Ishikawa (cell line): ENCODE measurements around the gene TIMM23.

ENCODE experiments used
- CEBPB ChIP-seq: IDR thresholded peaks from 2 replicates; pipeline ENCODE4 v1.6.1; 2012
- CREB1 ChIP-seq: IDR thresholded peaks from 2 replicates; pipeline ENCODE4 v1.6.1; 2012; ENCODE audit warnings: low read depth
- EGR1 ChIP-seq: IDR thresholded peaks from 2 replicates; pipeline ENCODE4 v1.6.1; 2012
- EP300 ChIP-seq: IDR thresholded peaks from 2 replicates; pipeline ENCODE4 v1.6.1; 2012; ENCODE audit warnings: borderline replicate concordance
- FOXM1 ChIP-seq: IDR thresholded peaks from 2 replicates; pipeline ENCODE4 v1.6.1; 2012; ENCODE audit warnings: low read depth, borderline replicate concordance
- NFIC ChIP-seq: IDR thresholded peaks from 2 replicates; pipeline ENCODE4 v1.6.1; 2012
- RAD21 ChIP-seq: IDR thresholded peaks from 2 replicates; pipeline ENCODE4 v1.6.1; 2012; ENCODE audit warnings: low read depth
- TAF1 ChIP-seq: IDR thresholded peaks from 2 replicates; pipeline ENCODE4 v1.6.1; 2012; ENCODE audit warnings: low read depth, mild to moderate bottlenecking
- TCF12 ChIP-seq: IDR thresholded peaks from 2 replicates; pipeline ENCODE4 v1.6.1; 2012; ENCODE audit warnings: low read depth
- TEAD4 ChIP-seq: IDR thresholded peaks from 2 replicates; pipeline ENCODE4 v1.6.1; 2012
- YY1 ChIP-seq: IDR thresholded peaks from 2 replicates; pipeline ENCODE4 v1.6.1; 2012; ENCODE audit warnings: low read depth
- ZBTB7A ChIP-seq: IDR thresholded peaks from 2 replicates; pipeline ENCODE4 v1.6.1; 2012; ENCODE audit warnings: low read depth
- TF ChIP-seq, protein P1 (sequence below): IDR thresholded peaks from 2 replicates; pipeline ENCODE4 v1.6.1; 2012; ENCODE audit warnings: low read depth, mild to moderate bottlenecking
- TF ChIP-seq, protein P2 (sequence below): IDR thresholded peaks from 2 replicates; pipeline ENCODE4 v1.6.1; 2012
- TF ChIP-seq, protein P3 (sequence below): IDR thresholded peaks from 2 replicates; pipeline ENCODE4 v1.6.1; 2012

The TIMM23 gene

DNA sequence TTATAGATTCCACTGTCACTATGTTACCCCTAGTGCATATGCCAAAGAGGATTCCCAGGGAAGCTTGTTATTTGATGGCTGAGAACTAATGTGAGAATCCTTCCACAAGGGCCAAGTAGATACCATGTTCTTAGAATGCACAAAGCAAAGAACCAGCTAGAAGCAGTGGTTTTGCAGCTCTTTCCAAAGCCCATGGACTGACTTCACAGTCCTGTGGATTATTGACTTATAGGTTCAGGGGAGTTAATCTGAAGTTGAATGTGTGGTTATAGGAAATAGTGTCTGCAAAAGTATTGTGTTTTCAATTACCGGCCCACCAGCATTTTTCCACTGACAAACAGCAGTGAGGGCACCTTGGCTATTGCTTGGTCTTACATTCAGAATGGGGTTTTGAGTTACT is 28.2 kb downstream of the TIMM23 start:
- TF ChIP-seq, protein P1, sequence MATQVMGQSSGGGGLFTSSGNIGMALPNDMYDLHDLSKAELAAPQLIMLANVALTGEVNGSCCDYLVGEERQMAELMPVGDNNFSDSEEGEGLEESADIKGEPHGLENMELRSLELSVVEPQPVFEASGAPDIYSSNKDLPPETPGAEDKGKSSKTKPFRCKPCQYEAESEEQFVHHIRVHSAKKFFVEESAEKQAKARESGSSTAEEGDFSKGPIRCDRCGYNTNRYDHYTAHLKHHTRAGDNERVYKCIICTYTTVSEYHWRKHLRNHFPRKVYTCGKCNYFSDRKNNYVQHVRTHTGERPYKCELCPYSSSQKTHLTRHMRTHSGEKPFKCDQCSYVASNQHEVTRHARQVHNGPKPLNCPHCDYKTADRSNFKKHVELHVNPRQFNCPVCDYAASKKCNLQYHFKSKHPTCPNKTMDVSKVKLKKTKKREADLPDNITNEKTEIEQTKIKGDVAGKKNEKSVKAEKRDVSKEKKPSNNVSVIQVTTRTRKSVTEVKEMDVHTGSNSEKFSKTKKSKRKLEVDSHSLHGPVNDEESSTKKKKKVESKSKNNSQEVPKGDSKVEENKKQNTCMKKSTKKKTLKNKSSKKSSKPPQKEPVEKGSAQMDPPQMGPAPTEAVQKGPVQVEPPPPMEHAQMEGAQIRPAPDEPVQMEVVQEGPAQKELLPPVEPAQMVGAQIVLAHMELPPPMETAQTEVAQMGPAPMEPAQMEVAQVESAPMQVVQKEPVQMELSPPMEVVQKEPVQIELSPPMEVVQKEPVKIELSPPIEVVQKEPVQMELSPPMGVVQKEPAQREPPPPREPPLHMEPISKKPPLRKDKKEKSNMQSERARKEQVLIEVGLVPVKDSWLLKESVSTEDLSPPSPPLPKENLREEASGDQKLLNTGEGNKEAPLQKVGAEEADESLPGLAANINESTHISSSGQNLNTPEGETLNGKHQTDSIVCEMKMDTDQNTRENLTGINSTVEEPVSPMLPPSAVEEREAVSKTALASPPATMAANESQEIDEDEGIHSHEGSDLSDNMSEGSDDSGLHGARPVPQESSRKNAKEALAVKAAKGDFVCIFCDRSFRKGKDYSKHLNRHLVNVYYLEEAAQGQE, result no peak
- TF ChIP-seq TEAD4, result no peak
- TF ChIP-seq NFIC, result no peak
- TF ChIP-seq CREB1, result no peak
- TF ChIP-seq TCF12, result no peak
- TF ChIP-seq EGR1, result no peak
- TF ChIP-seq TAF1, result no peak
- TF ChIP-seq EP300, result no peak
- TF ChIP-seq, protein P2, sequence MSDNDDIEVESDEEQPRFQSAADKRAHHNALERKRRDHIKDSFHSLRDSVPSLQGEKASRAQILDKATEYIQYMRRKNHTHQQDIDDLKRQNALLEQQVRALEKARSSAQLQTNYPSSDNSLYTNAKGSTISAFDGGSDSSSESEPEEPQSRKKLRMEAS, result no peak
- no peak for TF ChIP-seq FOXM1
- no peak for TF ChIP-seq CEBPB
- TF ChIP-seq ZBTB7A, result no peak
- TF ChIP-seq, protein P3, sequence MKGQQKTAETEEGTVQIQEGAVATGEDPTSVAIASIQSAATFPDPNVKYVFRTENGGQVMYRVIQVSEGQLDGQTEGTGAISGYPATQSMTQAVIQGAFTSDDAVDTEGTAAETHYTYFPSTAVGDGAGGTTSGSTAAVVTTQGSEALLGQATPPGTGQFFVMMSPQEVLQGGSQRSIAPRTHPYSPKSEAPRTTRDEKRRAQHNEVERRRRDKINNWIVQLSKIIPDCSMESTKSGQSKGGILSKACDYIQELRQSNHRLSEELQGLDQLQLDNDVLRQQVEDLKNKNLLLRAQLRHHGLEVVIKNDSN, result no peak
- TF ChIP-seq YY1, result no peak
- TF ChIP-seq RAD21, result no peak

DNA sequence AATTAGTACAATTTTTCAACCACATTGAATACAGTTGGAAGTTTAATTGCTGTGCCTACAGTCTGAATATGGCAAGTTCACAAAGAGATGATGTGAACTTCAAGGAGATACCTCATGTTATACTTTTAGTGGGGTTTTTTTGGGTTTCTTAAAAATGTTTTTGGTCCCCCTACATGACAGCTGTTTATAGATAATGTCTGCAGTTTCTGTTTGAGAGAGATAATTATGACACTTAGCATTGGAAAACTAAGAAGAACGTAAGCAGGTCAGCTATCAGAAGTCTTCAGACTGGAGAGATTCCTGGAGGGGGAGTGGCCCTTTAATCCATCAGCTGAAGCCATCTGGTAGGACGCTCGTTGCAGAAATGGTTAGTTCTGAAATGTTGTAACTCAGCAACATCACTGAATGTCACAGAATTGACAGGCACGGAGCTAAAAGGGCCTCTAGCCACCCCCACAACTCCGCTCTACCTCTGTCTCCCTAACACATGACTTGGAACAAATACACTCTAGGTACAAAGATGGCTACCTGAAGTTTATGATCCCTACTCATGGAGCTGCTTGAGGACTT is 29.0 kb downstream of the TIMM23 start:
- no peak for TF ChIP-seq TEAD4
- TF ChIP-seq, protein P1, result no peak
- TF ChIP-seq, protein P3, result no peak
- no peak for TF ChIP-seq RAD21
- TF ChIP-seq NFIC, result no peak
- TF ChIP-seq, protein P2, result no peak

DNA sequence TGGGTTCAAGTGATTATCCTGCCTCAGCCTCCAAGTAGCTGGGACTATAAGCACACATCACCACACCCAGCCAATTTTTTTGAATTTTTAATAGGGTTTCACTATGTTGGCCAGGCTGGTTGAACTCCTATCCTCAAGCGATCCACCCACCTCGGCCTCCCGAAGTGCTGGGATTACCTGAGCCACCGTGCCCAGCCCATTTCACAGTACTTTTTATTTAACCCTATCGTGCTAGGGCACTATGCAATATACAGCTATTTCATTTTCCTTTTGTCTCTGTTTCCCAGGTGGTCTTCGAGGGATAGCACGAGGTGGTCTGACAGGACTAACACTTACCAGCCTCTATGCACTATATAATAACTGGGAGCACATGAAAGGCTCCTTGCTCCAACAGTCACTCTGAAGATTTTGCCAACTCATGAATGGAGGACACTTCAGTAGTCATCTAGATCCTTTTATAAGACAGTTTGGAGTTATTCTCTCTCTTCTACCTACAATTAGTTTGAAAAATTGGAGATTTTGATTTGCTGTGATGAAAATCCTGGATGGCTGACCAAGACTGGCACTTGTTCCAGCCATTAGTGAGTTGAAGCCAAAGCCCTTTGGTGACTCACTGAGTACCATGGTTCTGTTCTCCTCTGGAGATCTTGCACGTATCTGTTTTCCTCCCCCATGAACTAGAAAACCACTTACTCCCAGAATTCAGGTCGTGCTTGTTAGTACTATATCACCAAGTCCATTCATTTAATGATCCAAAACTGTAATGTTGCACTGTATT is 30.8 kb downstream of the TIMM23 start:
- TF ChIP-seq RAD21, result no peak

DNA sequence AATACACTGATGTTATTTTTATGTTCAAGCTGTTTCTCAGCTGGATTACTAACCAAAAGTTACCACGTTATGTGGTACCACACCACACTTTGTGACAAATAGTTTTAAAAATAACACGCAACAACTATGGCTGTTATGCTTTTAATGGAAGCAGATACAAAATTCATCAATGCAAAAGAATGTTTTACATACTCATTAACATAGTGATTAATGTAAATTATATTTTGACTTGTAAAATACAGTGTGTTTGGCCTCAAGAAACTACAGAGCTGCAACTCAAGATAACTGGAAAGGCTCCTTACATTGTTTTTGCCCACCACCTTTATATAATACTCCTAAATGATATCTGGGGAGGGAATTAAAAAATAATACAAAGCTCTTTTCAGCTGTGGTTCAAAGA is 32.7 kb downstream of the TIMM23 start:
- no peak for TF ChIP-seq EGR1
- no peak for TF ChIP-seq TEAD4
- TF ChIP-seq EP300, result no peak
- no peak for TF ChIP-seq TAF1
- no peak for TF ChIP-seq YY1
- no peak for TF ChIP-seq CREB1
- no peak for TF ChIP-seq CEBPB
- no peak for TF ChIP-seq NFIC
- no peak for TF ChIP-seq RAD21
- no peak for TF ChIP-seq TCF12
- TF ChIP-seq, protein P3, result no peak
- no peak for TF ChIP-seq FOXM1
- TF ChIP-seq, protein P1, result no peak
- TF ChIP-seq ZBTB7A, result no peak
